HG03103 (cell line): ENCODE results near the gene DACT2.
"Not testable (repeated sequence)": the region's sequence is repeated elsewhere in the genome, so short reads cannot be mapped to it uniquely, and the experiment has no call there.

Source experiments
- ATAC-seq: cut with Tn5 transposase; IDR thresholded peaks from one replicate; pipeline ENCODE4 v1.9.1; 2021; ENCODE audit warnings: low read depth; ENCODE audit not compliant: unreplicated experiment

DACT2 gene

GRCh38 chr6:168269455-168270243, 49.9 kb downstream of the DACT2 start:
- ATAC-seq, result no peak

- no peak for ATAC-seq
These were observed 50.8 kb downstream of the DACT2 start for GRCh38 chr6:168268755-168269154.

- not testable (repeated sequence) for ATAC-seq
These were observed 51.8 kb downstream of the DACT2 start for GRCh38 chr6:168267779-168268178.

GRCh38 chr6:168265827-168266815, 53.5 kb downstream of the DACT2 start:
- ATAC-seq, result no peak

- no peak for ATAC-seq
These were observed 54.2 kb downstream of the DACT2 start for GRCh38 chr6:168265394-168265793.

GRCh38 chr6:168264593-168265335, 54.8 kb downstream of the DACT2 start:
- ATAC-seq, result no peak

- ATAC-seq, result no peak
These were observed 56.1 kb downstream of the DACT2 start for GRCh38 chr6:168263351-168263905.

GRCh38 chr6:168261234-168261633, 58.3 kb downstream of the DACT2 start:
- ATAC-seq, result no peak

GRCh38 chr6:168260420-168260987, 59.1 kb downstream of the DACT2 start:
- no peak for ATAC-seq

- no peak for ATAC-seq
These were observed 60.8 kb downstream of the DACT2 start for GRCh38 chr6:168258795-168259194.

GRCh38 chr6:168256940-168257339, 62.6 kb downstream of the DACT2 start:
- no peak for ATAC-seq
